K562 (cell line): ENCODE results near the gene CD19. TPM values are rescaled to one million over a fixed set of nuclear protein-coding genes. Genes with fewer than 3 reads are reported as not detected.

Experiments used
- ATAC-seq: fragments of 200-7000 bp; cut with Tn5 transposase; 3 replicates; pipeline ENCODE4 v1.9.1; 2020; ENCODE audit warnings: moderate library complexity
- BruUV-seq: library from RNA; stranded (reverse); fragments of 400-500 nt; replicated peaks from 2 replicates; lab custom pipeline; 2021; lab: Mats Ljungman, UMichigan
- CTCF ChIA-PET: fragments of 300-600 bp; formaldehyde crosslinking; extraction: SDS; loops from one replicate; lab custom pipeline; 2021; ENCODE audit warnings: low intra/inter-chr PET ratio; lab: Yijun Ruan, JAX
- POLR2A ChIA-PET: fragments of 300-600, 350-650 bp; sonication (Branson Sonifier 250); formaldehyde crosslinking; extraction: SDS; loops from one replicate; lab custom pipeline; 2021; ENCODE audit warnings: antibody characterized with exemption, inconsistent platforms; lab: Yijun Ruan, JAX
- DNase-seq, 4 experiments: peaks; one replicate each; pipeline versions ENCODE4 v3.0.0 to v3.0.0-alpha.2; 2011 to 2018; ENCODE audit warnings: low spot score in 3 of 4, mixed read lengths in 3 of 4; ENCODE audit errors: extremely low read depth in 1 of 4
- FAIRE-seq: peaks from 2 replicates; lab custom pipeline; 2011; peaks lifted over from hg19 to GRCh38; lab: Jason Lieb, UNC
- H2AFZ ChIP-seq: 2 replicates; pipeline ENCODE4 v1.6.0; 2011; ENCODE audit warnings: low read depth, low read length, control low read depth, inconsistent platforms
- H3K27ac ChIP-seq: fragments of 200-600 bp; 3 replicates; pipeline ENCODE4 v1.8.0; 2011; ENCODE audit warnings: low read depth, mild to moderate bottlenecking, control low read depth, inconsistent platforms, low read length, moderate library complexity, mixed read lengths; ENCODE audit errors: extremely low read depth
- H3K27me3 ChIP-seq, 2 experiments: fragments of 300-600 bp in 1 of 2; 2 replicates in 1 of 2; 3 replicates in 1 of 2; pipeline versions ENCODE4 v1.6.0 to v1.8.0; 2011; ENCODE audit warnings: inconsistent platforms in 2 of 2, low read length in 2 of 2, mild to moderate bottlenecking in 1 of 2, mixed read lengths in 1 of 2, moderate library complexity in 1 of 2; ENCODE audit not compliant: control insufficient read depth in 2 of 2, insufficient read depth in 2 of 2
- H3K36me3 ChIP-seq: fragments of 300-600 bp; 3 replicates; pipeline ENCODE4 v1.8.0; 2011; ENCODE audit warnings: mild to moderate bottlenecking, low read length, inconsistent platforms; ENCODE audit not compliant: control insufficient read depth, insufficient read depth
- H3K4me1 ChIP-seq, 2 experiments: fragments of 200-600 bp in 1 of 2; replicated peaks in 1 of 2; 2 replicates in 1 of 2; 3 replicates in 1 of 2; pipeline versions ENCODE4 v1.5.1 to v1.8.0; 2011; ENCODE audit warnings: inconsistent platforms in 2 of 2, low read length in 2 of 2, mild to moderate bottlenecking in 1 of 2, mixed read lengths in 1 of 2, moderate library complexity in 1 of 2; ENCODE audit not compliant: control insufficient read depth in 2 of 2, insufficient read depth in 2 of 2
- H3K4me2 ChIP-seq: 2 replicates; pipeline ENCODE4 v1.6.1; 2011; ENCODE audit warnings: low read length, control low read depth, inconsistent platforms, mixed read lengths; ENCODE audit not compliant: insufficient read depth
- H3K4me3 ChIP-seq: fragments of 200-600 bp; sonication (generic), shearing (Covaris generic); 2 replicates; pipeline ENCODE4 v1.5.1; 2016; ENCODE audit warnings: control low read depth, inconsistent platforms
- H3K79me2 ChIP-seq: fragments of 200-600 bp; 3 replicates; pipeline ENCODE4 v1.8.0; 2011; ENCODE audit warnings: low read length, inconsistent platforms; ENCODE audit not compliant: control insufficient read depth, insufficient read depth
- H3K9ac ChIP-seq, 2 experiments: 2 replicates each; pipeline versions ENCODE4 v1.6.0 to v1.6.1; 2011; ENCODE audit warnings: low read depth in 2 of 2, low read length in 2 of 2, control low read depth in 1 of 2, inconsistent platforms in 1 of 2, mild to moderate bottlenecking in 1 of 2, mixed read lengths in 1 of 2; ENCODE audit not compliant: insufficient read depth in 1 of 2
- H3K9me1 ChIP-seq: one replicate; pipeline ENCODE4 v1.6.0; 2011; ENCODE audit warnings: inconsistent platforms, mild to moderate bottlenecking, low read length, moderate library complexity; ENCODE audit not compliant: control insufficient read depth, insufficient read depth
- H3K9me3 ChIP-seq: replicated peaks from 2 replicates; pipeline ENCODE4 v1.5.1; 2011; ENCODE audit warnings: low read depth, low read length, inconsistent platforms; ENCODE audit not compliant: control insufficient read depth, insufficient read depth
- H4K20me1 ChIP-seq: replicated peaks from 2 replicates; pipeline ENCODE4 v1.6.1; 2011; ENCODE audit warnings: low read length, inconsistent platforms, mixed read lengths; ENCODE audit not compliant: control insufficient read depth, insufficient read depth
- DEAF1 ChIP-seq: fragments of 450-650 bp; formaldehyde crosslinking; IDR thresholded peaks from 2 replicates; pipeline ENCODE4 v1.4.0; 2020; ENCODE audit warnings: mild to moderate bottlenecking, moderate library complexity
- ETV5 ChIP-seq: sonication (generic); formaldehyde crosslinking; IDR thresholded peaks from 2 replicates; pipeline ENCODE4 v1.4.0; 2020; ENCODE audit warnings: low read depth, mild to moderate bottlenecking, missing genetic modification reagents
- GTF2A2 ChIP-seq: IDR thresholded peaks from 2 replicates; pipeline ENCODE4 v1.6.1; 2016; ENCODE audit warnings: mild to moderate bottlenecking, missing genetic modification characterization, missing compliant biosample characterization
- HDAC3 ChIP-seq: fragments of 450-650 bp; IDR thresholded peaks from 2 replicates; pipeline ENCODE4 v1.6.1; 2018; ENCODE audit warnings: borderline replicate concordance, mild to moderate bottlenecking, moderate library complexity; ENCODE audit not compliant: partially characterized antibody
- MTA2 ChIP-seq: fragments of 450-650 bp; IDR thresholded peaks from 2 replicates; pipeline ENCODE4 v1.6.1; 2016; ENCODE audit warnings: low read depth
- PHF8 ChIP-seq: fragments of 200-600 bp; sonication (generic); IDR thresholded peaks from 2 replicates; pipeline ENCODE4 v1.6.1; 2012; ENCODE audit warnings: mixed run types, mild to moderate bottlenecking, inconsistent platforms, low read length, moderate library complexity, borderline replicate concordance
- SRF ChIP-seq, 2 experiments: fragments of 250-450, 450-650 bp in 1 of 2; sonication (Bioruptor Pico) in 1 of 2; sonication (generic) in 1 of 2; formaldehyde crosslinking; IDR thresholded peaks; 2 replicates each; pipeline versions ENCODE4 v1.5.0 to v1.5.1; 2020 to 2022; ENCODE audit warnings: mild to moderate bottlenecking in 1 of 2, missing genetic modification reagents in 1 of 2
- TBP ChIP-seq: optimal IDR thresholded peaks from 2 replicates; pipeline ENCODE3; 2011; ENCODE audit warnings: low read depth, low read length, improper control_type of control experiment
- TFAP4 ChIP-seq: sonication (generic); formaldehyde crosslinking; IDR thresholded peaks from 2 replicates; pipeline ENCODE4 v1.8.0; 2022; ENCODE audit warnings: missing genetic modification reagents, mild to moderate bottlenecking, moderate library complexity, borderline replicate concordance
- ZBTB9 ChIP-seq: fragments of 450-650 bp; formaldehyde crosslinking; IDR thresholded peaks from 2 replicates; pipeline ENCODE4 v1.4.0; 2020; ENCODE audit warnings: mild to moderate bottlenecking, moderate library complexity
- ZC3H8 ChIP-seq: fragments of 450-650 bp; IDR thresholded peaks from 2 replicates; pipeline ENCODE4 v1.6.1; 2017
- ZKSCAN1 ChIP-seq: fragments of 150-350 bp; IDR thresholded peaks from 2 replicates; pipeline ENCODE4 v1.6.1; 2016; ENCODE audit warnings: low read depth, low read length
- ZNF224 ChIP-seq: sonication (generic); formaldehyde crosslinking; IDR thresholded peaks from 2 replicates; pipeline ENCODE4 v1.8.0; 2022; ENCODE audit warnings: mild to moderate bottlenecking, missing genetic modification reagents
- ZNF274 ChIP-seq: IDR thresholded peaks from 2 replicates; pipeline ENCODE4 v1.6.1; 2011; ENCODE audit warnings: low read depth, mild to moderate bottlenecking, low read length, moderate library complexity, borderline replicate concordance
- ZNF280A ChIP-seq: fragments of 450-650 bp; IDR thresholded peaks from 2 replicates; pipeline ENCODE4 v1.6.1; 2018; ENCODE audit warnings: mild to moderate bottlenecking, low read depth; ENCODE audit not compliant: partially characterized antibody
- ZNF76 ChIP-seq: fragments of 250-450 bp; sonication (Bioruptor Pico); IDR thresholded peaks from 2 replicates; pipeline ENCODE4 v1.4.0; 2020; ENCODE audit warnings: mild to moderate bottlenecking, moderate library complexity, borderline replicate concordance
- ZSCAN29 ChIP-seq: fragments of 450-650 bp; IDR thresholded peaks from 2 replicates; pipeline ENCODE4 v1.6.1; 2017
- WGBS: fragments of 100-300 bp; shearing (Covaris generic); methylation state at CpG from one replicate; pipeline ENCODE4 v1.1.6; 2016; ENCODE audit warnings: low coverage, mixed read lengths; ENCODE audit not compliant: insufficient coverage; ENCODE audit errors: missing lambda C conversion rate; 5-methylcytosine and 5-hydroxymethylcytosine counted together
- in situ Hi-C: fragments of 300-500 bp; cut with MboI; formaldehyde crosslinking; loops from 4 replicates; pipeline ENCODE4 v1.15.0; 2018; ENCODE audit warnings: inconsistent platforms, mixed read lengths
- intact Hi-C: fragments of 100-400 bp; cut with micrococcal nuclease; formaldehyde crosslinking; loops from 2 replicates; pipeline ENCODE4 v1.14.2; 2022
- polyA plus RNA-seq, 8 experiments: library from polyadenylated mRNA; depleted of rRNA in 4 of 8; stranded (reverse) in 5 of 8; unstranded in 3 of 8; fragments of >200 nt; fragmentation: Nextera tagmentation in 2 of 8; fragmentation: Illumina TruSeq in 1 of 8; extraction: Ambion mirVana in 2 of 8; extraction: Trizol in 1 of 8; gene quantifications; 2 replicates each; pipeline versions ENCODE4 v1.2.1 to v1.2.3, GENCODE V29; 2011 to 2014; ENCODE audit warnings: inconsistent platforms in 1 of 8, missing spikeins in 1 of 8
- total RNA-seq, 7 experiments: library from RNA; depleted of rRNA in 6 of 7; stranded (reverse); fragments of >200 nt in 6 of 7; fragmentation: Illumina TruSeq in 2 of 7; extraction: Trizol in 2 of 7; gene quantifications; 2 replicates each; pipeline versions ENCODE4 v1.2.1 to v1.2.3, GENCODE V29; 2011 to 2021; ENCODE audit warnings: low replicate concordance in 1 of 7

The CD19 gene
- total and polyA plus RNA-seq, 9 of the 15 experiments (the other 6 are each of a cell fraction or from before 2014, with no cell fraction given): 0.27 to 3.7 (median 2.0) TPM; not detected in 1

- TF ChIP-seq TBP (no peak), ZBTB9 (no peak), ZKSCAN1 (no peak)
These were observed 54.3 kb downstream of the CD19 start (continued) for GRCh38 chr16:28986046-28986445.

GRCh38 chr16:28986492-28986891, 54.7 kb downstream of the CD19 start:
- ATAC-seq (no peak), DNase-seq (no peak), FAIRE-seq (no peak)
- Histone ChIP-seq H3K27ac (no peak overlapping the region), H3K9me3 (peaks cover 4% of the 10 kb centered on the region; the same call in 1 of the 2 replicates), H3K27me3 (no peaks in the 10 kb centered on the region), H4K20me1 (no peaks in the 10 kb centered on the region), H3K36me3 (peaks cover 28% of the 10 kb centered on the region; the same call in 2 of the 3 replicates), H3K4me1 (peaks cover 0 to 39% of the 10 kb centered on the region in 2 experiments; a peak in 2 of 5 replicates), H3K4me3 (no peak overlapping the region), H3K9me1 (peaks cover 3% of the 10 kb centered on the region), H3K79me2 (no peaks in the 10 kb centered on the region), H3K9ac (no peak overlapping the region), H2AFZ (no peak overlapping the region), H3K4me2 (no peak overlapping the region)
- WGBS: 77% methylated on average over 12 of the region's 13 CpGs
- ChIA-PET CTCF (no interaction called here), POLR2A (interaction anchor here (0.9 to 1.6 kb wide), 3 partner anchors 10 to 18 kb away, joined by 3 to 7 read pairs (median 3); partner anchors contain the start of gene SPNS1)
- in situ Hi-C loops (loop anchor here (10.0 to 25.0 kb wide), 2 partner anchors 98 to 1226 kb away; no protein-coding TSS in a partner anchor), intact Hi-C loops (no loop called here)
- no TSS peak for BruUV-seq
- TF ChIP-seq ZSCAN29 (no peak), HDAC3 (no peak), MTA2 (no peak), ZNF224 (no peak), ZC3H8 (no peak), TFAP4 (CRISPR knock-in tag) (no peak), ZNF280A (no peak), GTF2A2 (tag) (no peak), PHF8 (no peak), ETV5 (CRISPR knock-in tag) (no peak), ZNF274 (no peak), ZNF76 (CRISPR knock-in tag) (no peak), SRF (CRISPR knock-in tag; IDR thresholded peaks at IDR 0.05) (no peak), DEAF1 (CRISPR knock-in tag) (no peak)
